Measurements from ENCODE around the gene STN1.
"Not testable (repeated sequence)": the region's sequence is repeated elsewhere in the genome, so short reads cannot be mapped to it uniquely, and the experiment has no call there.

The STN1 gene

DNA sequence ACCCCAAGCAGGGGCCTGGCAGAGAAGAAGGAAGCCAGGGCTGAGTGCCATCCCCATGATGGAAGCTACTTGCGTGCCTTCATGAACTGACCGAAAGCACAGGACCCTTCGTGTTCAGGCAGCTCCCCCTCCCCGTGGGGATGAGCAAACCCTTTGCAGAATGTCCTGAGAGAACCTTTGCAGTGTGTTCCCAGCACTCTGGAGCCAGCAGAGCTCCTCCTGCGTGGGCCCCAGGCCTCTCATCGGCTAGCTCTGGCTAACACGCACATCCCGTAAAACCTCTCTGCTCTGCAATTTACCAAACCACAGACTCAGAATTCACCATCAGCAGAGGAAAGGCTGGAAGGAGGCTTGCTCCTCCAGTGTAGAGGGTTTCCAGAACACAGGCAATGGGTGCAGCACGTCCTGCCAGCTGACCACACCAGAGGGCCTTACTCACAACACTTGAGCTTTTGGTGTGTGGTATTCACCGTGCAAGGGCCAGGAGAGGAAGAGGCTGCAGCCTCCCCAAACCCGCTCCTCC, 65.7 kb downstream of the STN1 start:
- DNase-seq (ENCODE audit: low read depth, low spot score), result no peak
- no peak overlapping the region for H3K4me3 ChIP-seq (ENCODE audit: low read length)

- no peak for DNase-seq (ENCODE audit: low read depth, low spot score)
- H3K4me3 ChIP-seq (ENCODE audit: low read length), result no peak overlapping the region
Measured at GRCh38 chr10:103851261-103851660, 66.7 kb downstream of the STN1 start.

GRCh38 chr10:103850572-103850895, 67.5 kb downstream of the STN1 start:
- H3K4me3 ChIP-seq (ENCODE audit: low read length), result no peak overlapping the region
- no peak for DNase-seq (ENCODE audit: low read depth, low spot score)

GRCh38 chr10:103849880-103850571, 68.0 kb downstream of the STN1 start:
- no peak overlapping the region for H3K4me3 ChIP-seq (ENCODE audit: low read length)
- no peak for DNase-seq (ENCODE audit: low read depth, low spot score)

- DNase-seq (ENCODE audit: low read depth, low spot score), result no peak
- no peak overlapping the region for H3K4me3 ChIP-seq (ENCODE audit: low read length)
Measured at GRCh38 chr10:103849212-103849877, 68.6 kb downstream of the STN1 start.

DNA sequence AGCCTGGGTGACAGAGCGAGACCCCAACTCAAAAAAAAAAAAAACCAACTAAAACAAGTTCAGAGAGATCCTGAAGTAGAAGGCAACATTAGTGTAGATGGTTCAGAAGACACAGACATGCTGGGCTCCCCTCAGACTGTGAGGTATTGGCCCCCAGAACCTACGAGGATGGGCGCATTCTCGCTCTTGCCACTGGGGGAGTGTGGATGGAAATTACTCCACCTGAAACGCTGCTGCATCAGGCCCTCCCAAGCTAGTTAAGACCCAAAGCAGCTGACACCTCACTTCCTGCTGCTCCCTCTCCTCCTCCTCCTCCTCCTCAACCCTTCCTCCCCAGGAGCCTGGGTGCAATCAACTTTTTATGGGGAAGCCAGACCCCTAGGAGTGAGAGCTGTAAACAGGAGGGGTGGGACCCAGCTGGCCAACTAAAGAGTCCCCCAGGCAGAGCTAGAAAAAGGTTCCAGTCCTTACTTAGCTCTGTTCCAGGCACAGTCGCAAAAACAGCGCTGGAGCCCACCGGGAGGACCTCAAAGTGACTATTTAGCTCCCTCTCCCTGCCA, 70.0 kb downstream of the STN1 start:
- DNase-seq (ENCODE audit: low read depth, low spot score), result peak; percentile 39
- H3K4me3 ChIP-seq (ENCODE audit: low read length), result no peak overlapping the region

- H3K4me3 ChIP-seq (ENCODE audit: low read length), result no peak overlapping the region
- DNase-seq (ENCODE audit: low read depth, low spot score), result no peak
Measured at GRCh38 chr10:103847346-103847745, 70.6 kb downstream of the STN1 start.

GRCh38 chr10:103845972-103846371, 72.0 kb downstream of the STN1 start:
- peak; percentile 19 for DNase-seq (ENCODE audit: low read depth, low spot score)
- no peak overlapping the region for H3K4me3 ChIP-seq (ENCODE audit: low read length)

GRCh38 chr10:103845346-103845745, 72.6 kb downstream of the STN1 start:
- not testable (repeated sequence) for DNase-seq (ENCODE audit: low read depth, low spot score); H3K4me3 ChIP-seq (ENCODE audit: low read length)

- DNase-seq (ENCODE audit: low read depth, low spot score), result no peak
- H3K4me3 ChIP-seq (ENCODE audit: low read length), result no peak overlapping the region
Measured at GRCh38 chr10:103843854-103844570, 74.0 kb downstream of the STN1 start.

- no peak for DNase-seq (ENCODE audit: low read depth, low spot score)
Measured at GRCh38 chr10:103843045-103843444, 74.9 kb downstream of the STN1 start.

GRCh38 chr10:103842605-103843004, 75.4 kb downstream of the STN1 start:
- H3K4me3 ChIP-seq (ENCODE audit: low read length), result no peak overlapping the region
- no peak for DNase-seq (ENCODE audit: low read depth, low spot score)

More at GRCh38 chr10:103843045-103843444, 74.9 kb downstream of the STN1 start:
- H3K4me3 ChIP-seq (ENCODE audit: low read length), result no peak overlapping the region

GRCh38 chr10:103841519-103841918, 76.5 kb downstream of the STN1 start:
- H3K4me3 ChIP-seq (ENCODE audit: low read length), result no peak overlapping the region
- no peak for DNase-seq (ENCODE audit: low read depth, low spot score)

GRCh38 chr10:103840740-103841070, 77.3 kb downstream of the STN1 start:
- DNase-seq (ENCODE audit: low read depth, low spot score), result no peak
- no peak overlapping the region for H3K4me3 ChIP-seq (ENCODE audit: low read length)

DNA sequence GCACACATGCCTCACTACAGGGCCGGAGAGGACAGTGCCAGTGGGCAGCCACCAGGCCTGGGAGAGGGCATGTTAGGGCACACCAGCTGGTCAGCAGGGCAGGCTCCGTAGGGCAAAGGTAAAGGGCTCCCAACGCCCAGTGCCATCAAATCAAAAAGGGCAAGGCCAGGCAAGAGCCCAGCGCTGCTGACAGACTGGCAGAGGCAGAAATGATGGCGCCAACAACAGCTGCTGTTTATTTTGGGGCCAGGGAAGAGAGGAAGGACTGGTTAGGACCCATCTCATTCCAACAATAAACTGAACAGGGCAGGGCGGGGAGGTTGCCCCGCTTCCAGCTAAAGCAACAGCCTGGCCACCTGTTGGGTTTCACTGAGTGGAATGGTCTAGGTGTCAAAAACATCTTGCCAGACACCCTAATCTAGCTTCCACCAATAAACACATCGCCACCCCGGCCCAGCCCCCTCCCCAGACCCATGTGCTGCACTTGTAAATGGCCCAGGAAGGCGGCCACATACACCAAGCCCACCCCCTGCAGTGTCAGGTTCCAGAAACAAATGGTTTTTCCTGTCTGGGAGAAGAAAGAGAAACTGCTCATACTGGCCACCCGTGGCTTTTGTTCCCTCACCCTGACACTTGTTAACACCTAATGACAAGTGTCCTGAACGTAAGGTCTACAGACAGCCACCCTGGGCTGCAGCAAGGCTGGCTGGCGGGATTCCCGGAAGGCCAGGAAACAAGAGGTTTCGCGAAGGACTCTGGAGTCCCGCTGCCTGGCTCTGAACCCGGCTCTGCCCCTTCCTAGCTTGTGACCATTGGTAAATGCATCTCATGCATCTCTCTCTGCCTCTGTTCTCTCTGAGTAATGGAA, 77.9 kb downstream of the STN1 start:
- no peak for DNase-seq (ENCODE audit: low read depth, low spot score)
- no peak overlapping the region for H3K4me3 ChIP-seq (ENCODE audit: low read length)

GRCh38 chr10:103839519-103839871, 78.5 kb downstream of the STN1 start:
- no peak overlapping the region for H3K4me3 ChIP-seq (ENCODE audit: low read length)
- DNase-seq (ENCODE audit: low read depth, low spot score), result no peak

- DNase-seq (ENCODE audit: low read depth, low spot score), result no peak
- no peak overlapping the region for H3K4me3 ChIP-seq (ENCODE audit: low read length)
Measured at GRCh38 chr10:103838862-103839518, 79.0 kb downstream of the STN1 start.

DNA sequence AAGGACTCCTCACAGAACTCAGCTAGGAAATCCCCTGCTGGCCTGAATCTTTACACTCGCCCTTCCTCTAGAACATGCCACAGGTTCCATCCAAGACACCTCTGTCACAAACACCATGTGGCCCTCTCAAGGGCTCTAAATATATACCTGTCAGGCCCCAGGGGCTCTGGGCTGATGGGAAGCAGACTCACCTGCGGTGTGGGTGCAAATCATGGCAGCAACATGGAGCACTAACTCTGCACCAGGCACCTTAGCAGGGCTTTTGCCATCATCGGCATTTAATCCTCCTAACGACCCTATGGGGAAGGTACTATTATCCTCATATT, 80.0 kb downstream of the STN1 start:
- no peak for DNase-seq (ENCODE audit: low read depth, low spot score)
- no peak overlapping the region for H3K4me3 ChIP-seq (ENCODE audit: low read length)
